Ascending aorta (tissue), 2 donors: ENCODE measurements around the gene TRIM24. TPM values are rescaled to one million over a fixed set of nuclear protein-coding genes. Genes with fewer than 3 reads are reported as not detected.
"Not testable (repeated sequence)": the region's sequence is repeated elsewhere in the genome, so short reads cannot be mapped to it uniquely, and the experiment has no call there.

Experiments used
- DNase-seq, 2 donors: peaks; one replicate each; pipeline ENCODE4 v3.0.0-alpha.2; 2019; ENCODE audit warnings: low spot score in 2 of 2
- H3K27ac ChIP-seq, 2 donors: fragments of 200-600 bp; sonication (generic); one replicate each; pipeline ENCODE4 v1.5.1; 2016 to 2017; ENCODE audit warnings: mild to moderate bottlenecking in 1 of 2
- H3K27me3 ChIP-seq: fragments of 200-600 bp; sonication (generic); one replicate; pipeline ENCODE4 v1.5.1; 2017
- H3K36me3 ChIP-seq, 2 donors: fragments of 200-600 bp; sonication (generic); one replicate each; pipeline ENCODE4 v1.5.1; 2016
- H3K4me1 ChIP-seq, 2 donors: fragments of 200-600 bp; sonication (generic); one replicate each; pipeline ENCODE4 v1.5.1; 2016 to 2017; ENCODE audit warnings: mild to moderate bottlenecking in 1 of 2
- H3K4me3 ChIP-seq, 2 donors: fragments of 200-600 bp; sonication (generic); one replicate each; pipeline ENCODE4 v1.5.1; 2016 to 2017; ENCODE audit warnings: mild to moderate bottlenecking in 1 of 2
- H3K9me3 ChIP-seq, 2 donors: fragments of 200-600 bp; sonication (generic); one replicate each; pipeline ENCODE4 v1.5.1; 2016
- CTCF ChIP-seq, 3 experiments: fragments of 200-600 bp in 2 of 3; fragments of 450-650 bp in 1 of 3; sonication (generic) in 2 of 3; IDR thresholded peaks; one replicate each; pipeline ENCODE4 v1.5.1; 2016 to 2019; ENCODE audit warnings: antibody characterized with exemption in 3 of 3, mild to moderate bottlenecking in 1 of 3, moderate library complexity in 1 of 3
- intact Hi-C: fragments of 100-400 bp; cut with DNase I; formaldehyde crosslinking; loops from one replicate; pipeline ENCODE4 v1.15.1; 2023
- total RNA-seq: library from RNA; depleted of rRNA; stranded (reverse); fragments of >200 nt; gene quantifications from one replicate; pipeline ENCODE4 v1.1.0, GENCODE V29; 2016

Gene TRIM24
- total RNA-seq, 1 donor from 2014 or later = 2.3 TPM

DNA sequence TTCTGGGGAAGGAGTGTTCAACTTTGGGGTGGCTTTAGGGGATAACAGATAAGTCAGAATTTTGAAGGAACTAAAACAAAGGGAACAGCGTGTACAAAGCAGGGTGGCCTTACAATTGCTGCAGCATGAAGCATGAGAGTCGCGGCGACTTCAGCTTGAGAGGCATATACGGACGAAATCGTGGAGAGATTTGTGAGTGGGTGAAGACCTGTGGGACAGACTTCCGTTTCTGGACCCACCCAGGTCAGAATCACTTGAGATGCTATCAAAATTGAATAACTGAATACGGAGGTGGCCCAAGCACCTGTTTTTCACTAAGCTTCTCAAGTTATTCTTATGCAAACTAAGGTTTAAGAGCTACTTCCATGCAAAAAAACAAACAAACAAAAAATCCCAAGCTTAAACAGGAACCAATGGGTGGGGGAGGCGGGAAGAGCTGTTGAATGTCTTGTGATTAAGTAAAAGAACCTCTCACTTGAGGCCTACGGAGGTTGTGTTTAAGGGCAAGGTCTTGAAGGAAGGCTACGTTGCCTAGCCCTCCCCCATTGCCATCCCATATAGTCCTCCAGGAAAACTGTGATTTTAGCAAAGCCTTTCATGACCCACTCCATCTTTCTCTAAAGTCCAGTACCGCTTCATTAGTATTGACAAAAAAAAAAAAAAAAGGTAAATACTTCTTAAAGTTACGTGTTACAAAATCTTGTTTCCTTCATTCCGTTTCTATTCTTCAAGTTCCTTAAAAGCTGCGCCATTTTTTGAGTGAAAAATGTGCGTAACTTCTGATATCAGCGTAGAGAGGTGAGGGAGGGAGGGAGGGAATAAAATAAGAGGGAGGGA lies 1.3 kb upstream of the TRIM24 start:
- no peak for DNase-seq
- Histone ChIP-seq H3K4me3 (peak overlapping the region in 1 of 2 donors; percentile 57), H3K27ac (no peak overlapping the region), H3K27me3 (no peaks in the 10 kb centered on the region), H3K36me3 (no peaks in the 10 kb centered on the region), H3K4me1 (peaks cover 3 to 5% of the 10 kb centered on the region in 2 donors), H3K9me3 (no peaks in the 10 kb centered on the region)
- TF ChIP-seq CTCF (IDR thresholded peaks at IDR 0.05) = no peak
- intact Hi-C loops = no loop called here

GRCh38 chr7:138459413-138460175 lies 465 bp upstream of the TRIM24 start:
- DNase-seq = peak; percentile 93 to 99
- H3K36me3 ChIP-seq = no peaks in the 10 kb centered on the region
- intact Hi-C loops = loop anchor here (2.0 to 10.0 kb wide), 2 partner anchors 455 to 771 kb away; partner anchors contain the start of genes CREB3L2 and UBN2
- peaks cover 3 to 5% of the 10 kb centered on the region in 2 donors for H3K4me1 ChIP-seq
- peak in 1 of 3 experiments; percentile 19 for TF ChIP-seq CTCF (IDR thresholded peaks at IDR 0.05)
- peak overlapping the region; percentile 57 to 85 for H3K4me3 ChIP-seq
- no peaks in the 10 kb centered on the region for H3K27me3 ChIP-seq
- H3K27ac ChIP-seq = no peak overlapping the region
- no peaks in the 10 kb centered on the region for H3K9me3 ChIP-seq

DNA sequence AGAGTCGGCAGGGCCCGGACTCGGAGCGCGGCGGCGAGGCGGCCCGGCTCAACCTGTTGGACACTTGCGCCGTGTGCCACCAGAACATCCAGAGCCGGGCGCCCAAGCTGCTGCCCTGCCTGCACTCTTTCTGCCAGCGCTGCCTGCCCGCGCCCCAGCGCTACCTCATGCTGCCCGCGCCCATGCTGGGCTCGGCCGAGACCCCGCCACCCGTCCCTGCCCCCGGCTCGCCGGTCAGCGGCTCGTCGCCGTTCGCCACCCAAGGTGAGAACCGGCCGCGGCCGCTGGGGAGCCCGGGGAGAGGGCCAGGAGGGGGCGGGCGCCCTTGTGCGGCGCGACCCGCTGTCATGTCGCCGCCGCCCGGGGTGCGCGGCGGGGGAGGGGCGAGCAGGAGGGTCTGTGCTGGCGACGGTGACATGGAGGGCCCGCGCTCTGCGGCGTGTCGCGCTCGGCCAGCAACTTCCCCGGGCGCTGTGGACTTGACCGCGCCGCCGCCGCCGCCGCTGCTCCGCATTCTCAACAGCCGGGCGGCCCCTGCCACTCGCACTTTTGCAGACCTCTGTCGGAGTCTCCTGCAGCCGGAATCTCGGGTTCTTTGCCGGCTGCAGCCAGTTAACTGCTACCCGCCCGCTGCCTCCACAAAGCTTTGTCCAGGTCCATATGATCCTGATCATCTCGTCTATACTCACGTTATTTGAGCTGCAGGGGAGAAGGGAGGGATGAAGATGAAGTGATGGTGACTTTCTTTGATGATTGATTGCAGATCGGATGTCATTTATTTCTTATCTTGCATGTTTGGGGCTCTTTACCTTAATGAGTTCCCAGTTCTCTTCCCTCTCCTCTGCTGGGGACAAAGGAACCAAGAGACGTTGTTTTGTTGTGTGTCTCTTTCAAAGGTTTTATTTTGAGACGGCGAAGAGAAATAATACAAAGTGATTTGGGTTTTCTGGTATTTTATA lies 869 bp downstream of the TRIM24 start:
- intact Hi-C loops = loop anchor here (2.0 to 10.0 kb wide), 2 partner anchors 456 to 770 kb away; partner anchors contain the start of genes CREB3L2 and UBN2
- TF ChIP-seq CTCF (IDR thresholded peaks at IDR 0.05) = no peak
- H3K4me1 ChIP-seq = peaks cover 3 to 5% of the 10 kb centered on the region in 2 donors
- peak overlapping the region; percentile 85 to 86 for H3K4me3 ChIP-seq
- H3K36me3 ChIP-seq = no peaks in the 10 kb centered on the region
- peak in 1 of 2 donors; percentile 73 for DNase-seq
- no peaks in the 10 kb centered on the region for H3K9me3 ChIP-seq
- peak overlapping the region; percentile 88 to 94 for H3K27ac ChIP-seq
- H3K27me3 ChIP-seq = no peaks in the 10 kb centered on the region

DNA sequence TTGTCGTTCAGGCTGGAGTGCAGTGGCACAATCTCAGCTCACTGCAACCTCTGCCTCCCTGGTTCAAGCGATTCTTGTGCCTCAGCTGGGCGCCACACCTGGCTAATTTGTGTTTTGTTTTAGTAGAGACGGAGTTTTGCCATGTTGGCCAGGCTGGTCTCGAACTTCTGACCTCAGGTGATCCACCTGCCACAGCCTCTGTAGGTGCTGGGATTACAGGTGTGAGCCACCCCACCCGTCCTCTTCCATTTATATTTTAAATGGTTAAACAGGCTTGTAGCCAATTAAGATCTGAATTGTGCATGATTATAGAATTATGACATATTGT lies 3.2 kb downstream of the TRIM24 start:
- not testable (repeated sequence) for H3K4me3 ChIP-seq, DNase-seq, H3K36me3 ChIP-seq, H3K27me3 ChIP-seq, H3K9me3 ChIP-seq, H3K4me1 ChIP-seq, H3K27ac ChIP-seq
- intact Hi-C loops = loop anchor here (10.0 kb wide), 1 partner anchor 458 kb away; the partner anchor contains the start of gene CREB3L2

DNA sequence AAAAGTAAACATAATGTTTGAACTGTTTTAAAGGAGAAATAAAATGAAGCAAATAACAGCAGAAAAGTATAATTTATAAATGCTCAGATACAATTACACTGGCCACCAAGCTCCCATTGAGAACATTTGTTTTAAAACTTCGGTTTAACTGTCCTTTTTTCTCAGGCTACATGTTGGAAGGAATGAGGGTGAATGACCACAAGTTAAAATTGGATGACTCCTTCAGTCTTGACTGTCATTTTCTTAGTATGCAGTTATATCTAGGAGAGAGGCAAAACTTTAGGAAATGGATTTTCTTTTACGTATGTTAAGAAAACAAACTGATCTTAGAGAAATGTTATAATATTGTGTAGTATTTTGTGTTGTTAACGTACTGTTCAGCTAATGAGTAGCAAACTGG lies 5.0 kb downstream of the TRIM24 start:
- H3K4me1 ChIP-seq = peaks cover 0 to 5% of the 10 kb centered on the region in 2 donors
- DNase-seq = no peak
- H3K9me3 ChIP-seq = no peaks in the 10 kb centered on the region
- no peak for TF ChIP-seq CTCF (IDR thresholded peaks at IDR 0.05)
- intact Hi-C loops = loop anchor here (10.0 kb wide), 1 partner anchor 460 kb away; the partner anchor contains the start of gene CREB3L2
- H3K27ac ChIP-seq = no peak overlapping the region
- no peaks in the 10 kb centered on the region for H3K36me3 ChIP-seq
- no peaks in the 10 kb centered on the region for H3K27me3 ChIP-seq
- H3K4me3 ChIP-seq = no peak overlapping the region

DNA sequence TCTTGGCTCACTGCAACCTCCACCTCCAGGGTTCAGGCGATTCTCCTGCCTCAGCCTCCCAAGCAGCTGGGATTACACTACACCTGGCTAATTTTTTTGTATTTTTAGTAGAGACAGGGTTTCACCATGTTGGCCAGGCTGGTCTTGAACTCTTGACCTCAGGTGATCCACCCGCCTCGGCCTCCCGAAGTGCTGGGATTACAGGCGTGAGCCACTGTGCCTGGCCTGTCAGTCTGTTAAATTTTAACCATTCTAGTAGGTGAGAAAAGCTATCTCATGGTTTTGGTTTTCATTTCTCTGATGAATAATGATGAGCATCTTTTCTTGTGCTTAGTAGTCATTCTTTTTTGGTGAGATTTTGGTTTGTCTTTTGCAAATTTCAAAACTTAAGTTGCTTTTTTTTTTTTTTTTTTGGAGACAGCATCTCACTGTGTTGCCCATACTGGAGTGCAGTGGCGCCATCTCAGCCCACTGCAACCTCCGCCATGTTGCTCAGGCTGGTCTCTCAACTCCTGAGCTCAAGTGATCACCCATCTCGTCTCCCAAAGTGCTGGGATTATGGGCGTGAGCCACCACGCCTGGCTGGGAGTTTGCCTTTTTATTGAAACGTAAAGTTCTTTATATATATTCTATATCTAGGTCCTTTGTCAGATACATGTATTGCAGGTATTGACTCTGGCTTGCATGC lies 6.2 kb downstream of the TRIM24 start:
- H3K27ac ChIP-seq, H3K36me3 ChIP-seq, H3K27me3 ChIP-seq, H3K4me3 ChIP-seq, H3K9me3 ChIP-seq, DNase-seq, H3K4me1 ChIP-seq: not testable (repeated sequence)
- intact Hi-C loops = loop anchor here (10.0 kb wide), 1 partner anchor 461 kb away; the partner anchor contains the start of gene CREB3L2
